Neural cell (in vitro differentiated cells): ENCODE results near the gene C1R. TPM values are rescaled to one million over a fixed set of nuclear protein-coding genes. Genes with fewer than 3 reads are reported as not detected.
"Not testable (repeated sequence)": the region's sequence is repeated elsewhere in the genome, so short reads cannot be mapped to it uniquely, and the experiment has no call there.

ENCODE experiments used
- H2AFZ ChIP-seq: fragments of 200-600, 300-800 bp; sonication (generic), shearing (Covaris generic); 2 replicates; pipeline ENCODE4 v1.6.0; 2014; ENCODE audit warnings: low read depth, mild to moderate bottlenecking, antibody characterized with exemption, low read length, moderate library complexity
- H3F3A ChIP-seq: fragments of 200-600 bp; shearing (Covaris generic); 2 replicates; pipeline ENCODE4 v1.6.1; 2016; ENCODE audit warnings: mild to moderate bottlenecking, moderate library complexity, mixed read lengths, antibody characterized with exemption, low read length; ENCODE audit not compliant: insufficient read depth, poor library complexity, severe bottlenecking
- H3K27ac ChIP-seq: fragments of 200-600, 300-800 bp; sonication (generic), shearing (Covaris generic); 2 replicates; pipeline ENCODE4 v1.5.1; 2014; ENCODE audit warnings: mild to moderate bottlenecking, low read length, moderate library complexity
- H3K27me3 ChIP-seq: fragments of 300-800, 200-600 bp; sonication (generic), shearing (Covaris generic); 2 replicates; pipeline ENCODE4 v1.6.0; 2014; ENCODE audit warnings: mild to moderate bottlenecking, low read depth, low read length, moderate library complexity; ENCODE audit not compliant: insufficient read depth
- H3K36me3 ChIP-seq: fragments of 300-800, 200-600 bp; sonication (generic), shearing (Covaris generic); 2 replicates; pipeline ENCODE4 v1.5.1; 2014; ENCODE audit warnings: mild to moderate bottlenecking, antibody characterized with exemption, low read length, moderate library complexity; ENCODE audit not compliant: insufficient read depth
- H3K4me2 ChIP-seq: fragments of 300-800, 200-600 bp; sonication (generic), shearing (Covaris generic); 2 replicates; pipeline ENCODE4 v1.6.0; 2014; ENCODE audit warnings: mild to moderate bottlenecking, low read length
- H3K4me3 ChIP-seq: fragments of 300-800, 200-600 bp; sonication (generic), shearing (Covaris generic); 2 replicates; pipeline ENCODE4 v1.5.1; 2014; ENCODE audit warnings: mild to moderate bottlenecking, low read length, moderate library complexity
- H3K79me2 ChIP-seq: fragments of 200-600 bp; shearing (Covaris generic); replicated peaks from 2 replicates; pipeline ENCODE4 v1.6.0; 2014; ENCODE audit warnings: mild to moderate bottlenecking, low read length, moderate library complexity; ENCODE audit not compliant: insufficient read depth
- H3K9ac ChIP-seq: fragments of 300-800, 200-600 bp; sonication (generic), shearing (Covaris generic); 2 replicates; pipeline ENCODE4 v1.6.1; 2016; ENCODE audit warnings: mild to moderate bottlenecking, low read length, mixed read lengths
- H3K9me2 ChIP-seq: fragments of 200-600 bp; shearing (Covaris generic); 2 replicates; pipeline ENCODE4 v1.6.1; 2016; ENCODE audit warnings: mild to moderate bottlenecking, low read length, mixed read lengths; ENCODE audit not compliant: insufficient read depth
- H3K9me3 ChIP-seq: fragments of 200-600, 300-800 bp; sonication (generic), shearing (Covaris generic); 2 replicates; pipeline ENCODE4 v1.6.1; 2016; ENCODE audit warnings: mild to moderate bottlenecking, mixed run types, low read length, moderate library complexity, mixed read lengths
- H4K20me1 ChIP-seq: fragments of 200-600 bp; shearing (Covaris generic); 2 replicates; pipeline ENCODE4 v1.6.1; 2016; ENCODE audit warnings: mild to moderate bottlenecking, mixed run types; ENCODE audit not compliant: insufficient read depth
- EP300 ChIP-seq: fragments of 450-650 bp; conservative IDR thresholded peaks from 2 replicates; pipeline ENCODE4 v1.6.1; 2014; ENCODE audit warnings: antibody characterized with exemption, mild to moderate bottlenecking, moderate library complexity; ENCODE audit not compliant: poor library complexity, severe bottlenecking
- EZH2 ChIP-seq: fragments of 200-600, 300-800 bp; shearing (Covaris generic), sonication (generic); IDR thresholded peaks from 2 replicates; pipeline ENCODE4 v1.6.1; 2014; ENCODE audit warnings: antibody characterized with exemption, low read length, borderline replicate concordance, mild to moderate bottlenecking; ENCODE audit not compliant: insufficient read depth, poor library complexity, severe bottlenecking
- MXI1 ChIP-seq: fragments of 450-650 bp; conservative IDR thresholded peaks from 2 replicates; pipeline ENCODE4 v1.6.1; 2014; ENCODE audit warnings: antibody characterized with exemption, mild to moderate bottlenecking; ENCODE audit not compliant: poor library complexity, severe bottlenecking
- POLR2AphosphoS5 ChIP-seq: IDR thresholded peaks from 2 replicates; pipeline ENCODE4 v1.6.1; 2012
- RAD21 ChIP-seq: fragments of 450-650 bp; conservative IDR thresholded peaks from 2 replicates; pipeline ENCODE4 v1.6.1; 2014; ENCODE audit warnings: antibody characterized with exemption, mild to moderate bottlenecking, moderate library complexity
- SMC3 ChIP-seq: fragments of 450-650 bp; conservative IDR thresholded peaks from 2 replicates; pipeline ENCODE4 v1.6.1; 2014; ENCODE audit warnings: antibody characterized with exemption, mild to moderate bottlenecking, moderate library complexity; ENCODE audit not compliant: poor library complexity
- TAF1 ChIP-seq: IDR thresholded peaks from 2 replicates; pipeline ENCODE4 v1.6.1; 2012; ENCODE audit warnings: low read depth
- polyA plus RNA-seq: library from polyadenylated mRNA; depleted of rRNA; stranded (reverse); fragments of >200 nt; gene quantifications from 2 replicates; pipeline ENCODE4 v1.2.3, GENCODE V29; 2014
- TF ChIP-seq, protein P1 (sequence below): fragments of 450-650 bp; IDR thresholded peaks from 2 replicates; pipeline ENCODE4 v1.5.1; 2014; ENCODE audit warnings: antibody characterized with exemption, mild to moderate bottlenecking, moderate library complexity; ENCODE audit not compliant: poor library complexity, severe bottlenecking
- TF ChIP-seq, protein P2 (sequence below): IDR thresholded peaks from 2 replicates; pipeline ENCODE4 v1.6.1; 2012; ENCODE audit warnings: borderline replicate concordance

C1R gene
- polyA plus RNA-seq, 1 donor from 2014 or later = 1.7 TPM

DNA sequence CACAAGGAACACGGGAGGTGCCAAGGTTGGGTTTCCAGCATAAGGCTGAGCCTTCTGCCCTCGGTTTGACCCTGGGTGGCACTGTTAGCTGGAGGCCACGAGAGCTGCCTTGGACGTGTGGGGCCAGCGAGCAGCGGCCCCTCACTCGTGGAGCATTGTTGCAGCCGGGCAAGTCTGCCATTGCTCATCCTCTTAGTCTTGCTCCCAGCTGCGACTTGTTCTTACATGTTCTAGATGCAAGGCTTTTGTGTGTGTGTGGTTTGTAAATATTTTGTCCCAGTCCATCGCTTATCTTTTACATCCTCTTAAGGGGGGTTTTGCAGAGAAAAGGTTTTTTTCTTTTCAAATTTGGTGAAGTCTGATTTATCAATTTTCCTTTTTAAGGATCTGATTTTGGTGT, 52.8 kb downstream of the C1R start:
- Histone ChIP-seq H3K4me2 (no peak overlapping the region), H4K20me1 (no peaks in the 10 kb centered on the region), H2AFZ (no peak overlapping the region), H3K79me2 (no peaks in the 10 kb centered on the region), H3K27me3 (no peaks in the 10 kb centered on the region), H3K4me3 (no peak overlapping the region), H3F3A (no peaks in the 10 kb centered on the region), H3K9me3 (no peaks in the 10 kb centered on the region), H3K9ac (no peak overlapping the region), H3K9me2 (no peaks in the 10 kb centered on the region), H3K36me3 (no peaks in the 10 kb centered on the region), H3K27ac (no peak overlapping the region)
- TF ChIP-seq, protein P1, sequence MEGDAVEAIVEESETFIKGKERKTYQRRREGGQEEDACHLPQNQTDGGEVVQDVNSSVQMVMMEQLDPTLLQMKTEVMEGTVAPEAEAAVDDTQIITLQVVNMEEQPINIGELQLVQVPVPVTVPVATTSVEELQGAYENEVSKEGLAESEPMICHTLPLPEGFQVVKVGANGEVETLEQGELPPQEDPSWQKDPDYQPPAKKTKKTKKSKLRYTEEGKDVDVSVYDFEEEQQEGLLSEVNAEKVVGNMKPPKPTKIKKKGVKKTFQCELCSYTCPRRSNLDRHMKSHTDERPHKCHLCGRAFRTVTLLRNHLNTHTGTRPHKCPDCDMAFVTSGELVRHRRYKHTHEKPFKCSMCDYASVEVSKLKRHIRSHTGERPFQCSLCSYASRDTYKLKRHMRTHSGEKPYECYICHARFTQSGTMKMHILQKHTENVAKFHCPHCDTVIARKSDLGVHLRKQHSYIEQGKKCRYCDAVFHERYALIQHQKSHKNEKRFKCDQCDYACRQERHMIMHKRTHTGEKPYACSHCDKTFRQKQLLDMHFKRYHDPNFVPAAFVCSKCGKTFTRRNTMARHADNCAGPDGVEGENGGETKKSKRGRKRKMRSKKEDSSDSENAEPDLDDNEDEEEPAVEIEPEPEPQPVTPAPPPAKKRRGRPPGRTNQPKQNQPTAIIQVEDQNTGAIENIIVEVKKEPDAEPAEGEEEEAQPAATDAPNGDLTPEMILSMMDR = no peak
- TF ChIP-seq SMC3 (no peak), EP300 (no peak), POLR2AphosphoS5 (no peak), EZH2 (no peak), RAD21 (no peak), MXI1 (no peak)
- TF ChIP-seq, protein P2, sequence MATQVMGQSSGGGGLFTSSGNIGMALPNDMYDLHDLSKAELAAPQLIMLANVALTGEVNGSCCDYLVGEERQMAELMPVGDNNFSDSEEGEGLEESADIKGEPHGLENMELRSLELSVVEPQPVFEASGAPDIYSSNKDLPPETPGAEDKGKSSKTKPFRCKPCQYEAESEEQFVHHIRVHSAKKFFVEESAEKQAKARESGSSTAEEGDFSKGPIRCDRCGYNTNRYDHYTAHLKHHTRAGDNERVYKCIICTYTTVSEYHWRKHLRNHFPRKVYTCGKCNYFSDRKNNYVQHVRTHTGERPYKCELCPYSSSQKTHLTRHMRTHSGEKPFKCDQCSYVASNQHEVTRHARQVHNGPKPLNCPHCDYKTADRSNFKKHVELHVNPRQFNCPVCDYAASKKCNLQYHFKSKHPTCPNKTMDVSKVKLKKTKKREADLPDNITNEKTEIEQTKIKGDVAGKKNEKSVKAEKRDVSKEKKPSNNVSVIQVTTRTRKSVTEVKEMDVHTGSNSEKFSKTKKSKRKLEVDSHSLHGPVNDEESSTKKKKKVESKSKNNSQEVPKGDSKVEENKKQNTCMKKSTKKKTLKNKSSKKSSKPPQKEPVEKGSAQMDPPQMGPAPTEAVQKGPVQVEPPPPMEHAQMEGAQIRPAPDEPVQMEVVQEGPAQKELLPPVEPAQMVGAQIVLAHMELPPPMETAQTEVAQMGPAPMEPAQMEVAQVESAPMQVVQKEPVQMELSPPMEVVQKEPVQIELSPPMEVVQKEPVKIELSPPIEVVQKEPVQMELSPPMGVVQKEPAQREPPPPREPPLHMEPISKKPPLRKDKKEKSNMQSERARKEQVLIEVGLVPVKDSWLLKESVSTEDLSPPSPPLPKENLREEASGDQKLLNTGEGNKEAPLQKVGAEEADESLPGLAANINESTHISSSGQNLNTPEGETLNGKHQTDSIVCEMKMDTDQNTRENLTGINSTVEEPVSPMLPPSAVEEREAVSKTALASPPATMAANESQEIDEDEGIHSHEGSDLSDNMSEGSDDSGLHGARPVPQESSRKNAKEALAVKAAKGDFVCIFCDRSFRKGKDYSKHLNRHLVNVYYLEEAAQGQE = no peak

DNA sequence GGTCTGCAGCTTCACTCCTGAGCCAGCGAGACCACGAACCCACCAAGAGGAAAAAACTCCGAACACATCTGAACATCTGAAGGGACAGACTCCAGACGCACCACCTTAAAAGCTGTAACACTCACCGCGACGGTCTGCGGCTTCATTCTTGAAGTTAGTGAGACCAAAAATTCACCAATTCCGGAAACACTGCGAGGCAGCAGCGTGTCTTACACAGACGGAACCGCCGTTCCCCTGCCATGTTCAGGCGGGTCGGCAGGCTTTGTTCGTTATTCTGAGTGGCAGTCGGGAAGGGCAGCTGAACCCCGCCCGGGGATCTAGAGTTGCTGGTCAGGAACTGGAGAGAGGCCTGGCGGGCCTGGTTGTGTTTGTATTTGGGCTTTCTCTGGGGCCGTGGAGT, 53.7 kb downstream of the C1R start:
- Histone ChIP-seq H2AFZ (no peak overlapping the region), H3K27ac (no peak overlapping the region), H3F3A (no peaks in the 10 kb centered on the region), H3K79me2 (no peaks in the 10 kb centered on the region), H4K20me1 (no peaks in the 10 kb centered on the region), H3K9ac (no peak overlapping the region), H3K9me2 (no peaks in the 10 kb centered on the region), H3K36me3 (no peaks in the 10 kb centered on the region), H3K4me2 (no peak overlapping the region), H3K4me3 (no peak overlapping the region), H3K9me3 (no peaks in the 10 kb centered on the region), H3K27me3 (no peaks in the 10 kb centered on the region)
- TF ChIP-seq POLR2AphosphoS5 (no peak), TAF1 (no peak), MXI1 (no peak), EP300 (no peak), SMC3 (no peak), EZH2 (no peak), RAD21 (no peak)
- TF ChIP-seq, protein P1 = no peak
- TF ChIP-seq, protein P2 = no peak

DNA sequence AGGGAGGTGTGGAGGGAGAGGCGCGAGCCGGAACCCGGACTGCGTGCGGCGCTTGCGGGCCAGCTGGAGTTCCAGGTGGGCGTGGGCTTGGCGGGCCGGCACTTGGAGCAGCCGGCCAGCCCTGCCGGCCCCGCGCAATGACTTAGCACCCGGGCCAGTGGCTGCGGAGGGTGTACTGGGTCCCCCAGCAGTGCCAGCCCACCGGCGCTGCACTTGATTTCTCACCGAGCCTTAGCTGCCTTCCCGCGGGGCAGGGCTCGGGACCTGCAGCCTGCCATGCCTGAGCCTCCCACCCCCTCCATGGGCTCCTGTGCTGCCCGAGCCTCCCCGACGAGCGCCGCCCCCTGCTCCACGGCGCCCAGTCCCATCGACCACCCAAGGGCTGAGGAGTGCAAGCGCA, 54.8 kb downstream of the C1R start:
- H3K36me3 ChIP-seq, H3F3A ChIP-seq, H3K79me2 ChIP-seq, H3K27me3 ChIP-seq, H3K9ac ChIP-seq, H3K4me3 ChIP-seq, H4K20me1 ChIP-seq, H2AFZ ChIP-seq, H3K9me3 ChIP-seq, H3K27ac ChIP-seq, H3K9me2 ChIP-seq, H3K4me2 ChIP-seq: not testable (repeated sequence)
